C1 segment of cervical spinal cord (tissue), 14 donors: Measurements from ENCODE around the gene CCT5.
"Not testable (repeated sequence)": the region's sequence is repeated elsewhere in the genome, so short reads cannot be mapped to it uniquely, and the experiment has no call there.

Experiments used
- DNase-seq, 14 donors: peaks; one replicate each; lab custom pipeline; 2025; lab: John Stamatoyannopoulos, UW

CCT5 gene

DNA sequence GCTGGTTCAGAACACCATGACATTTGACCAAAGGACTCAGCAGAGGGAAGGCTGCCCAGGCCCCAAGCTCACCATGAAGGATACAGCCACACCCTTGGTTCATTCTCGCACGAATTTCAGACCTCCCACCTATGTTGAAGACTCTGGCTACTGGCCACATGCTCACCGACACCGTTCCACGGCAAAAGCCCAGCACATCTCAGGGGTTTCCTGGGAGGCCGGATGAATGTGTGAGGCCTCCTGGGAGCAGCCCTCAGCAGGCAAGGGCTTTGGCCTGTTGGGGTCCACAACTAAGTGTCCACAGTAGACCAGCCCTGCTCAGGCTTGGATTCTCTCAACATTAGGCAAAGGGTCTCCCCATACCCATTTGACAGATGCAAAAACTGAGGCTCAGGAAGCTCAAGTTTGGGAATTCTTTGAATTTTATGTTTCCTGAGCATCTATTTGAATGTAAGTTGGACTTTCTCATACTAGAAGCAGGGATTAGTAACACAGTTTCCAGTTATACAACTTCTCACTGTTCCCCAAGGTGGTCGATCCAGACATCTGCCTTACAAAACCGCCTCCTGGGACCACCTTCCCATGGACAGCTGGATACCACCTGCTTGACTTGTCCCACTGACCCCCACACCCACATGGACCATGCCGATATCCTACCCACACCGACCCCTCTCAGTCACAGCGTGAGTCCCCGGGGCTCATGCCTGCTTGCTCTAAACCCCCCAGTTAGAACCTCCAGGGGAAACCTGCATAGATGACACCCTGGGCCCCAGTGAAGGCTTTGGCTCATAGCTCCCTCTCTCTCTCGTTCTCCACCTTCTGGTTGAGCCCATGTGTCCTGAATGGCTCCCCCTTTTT is 27.9 kb downstream of the CCT5 start:
- no peak for DNase-seq

- no peak for DNase-seq
Observed at GRCh38 chr5:10278658-10279279, 28.7 kb downstream of the CCT5 start.

GRCh38 chr5:10279328-10279727 is 29.2 kb downstream of the CCT5 start:
- no peak for DNase-seq

DNA sequence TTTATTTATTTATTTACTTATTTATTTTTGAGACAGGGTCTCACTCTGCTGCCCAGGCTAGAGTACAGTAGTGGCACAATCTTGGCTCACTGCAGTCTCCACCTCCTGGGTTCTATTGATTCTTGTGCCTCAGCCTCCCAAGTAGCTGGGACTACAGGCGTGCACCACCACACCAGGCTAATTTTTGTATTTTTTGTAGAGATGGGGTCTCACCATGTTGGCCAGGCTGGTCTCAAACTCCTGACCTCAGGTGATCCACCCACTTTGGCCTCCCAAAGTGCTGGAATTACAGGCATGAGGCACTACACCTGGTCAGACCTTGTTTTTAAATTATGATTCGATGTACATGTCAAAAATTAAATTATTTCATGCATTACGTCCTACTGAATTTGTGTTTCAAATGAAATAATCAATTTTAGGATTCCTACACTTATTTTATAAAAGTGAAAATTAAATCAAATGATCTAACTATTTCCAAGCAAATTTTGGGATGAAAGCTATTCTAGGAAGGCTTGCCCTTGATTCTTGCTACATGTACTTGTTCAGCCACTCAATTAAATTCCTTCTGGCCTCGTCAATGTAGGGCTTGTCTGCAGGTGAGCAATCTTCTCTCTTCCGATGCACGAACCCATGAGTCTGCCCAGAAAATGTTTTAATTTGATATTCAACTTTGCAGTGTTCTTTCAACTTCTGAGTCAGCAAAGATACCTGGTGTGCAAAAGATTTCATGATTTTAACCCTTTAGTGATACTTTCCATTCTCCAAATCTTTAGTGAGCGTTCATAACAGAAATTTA is 30.0 kb downstream of the CCT5 start:
- no peak for DNase-seq

DNA sequence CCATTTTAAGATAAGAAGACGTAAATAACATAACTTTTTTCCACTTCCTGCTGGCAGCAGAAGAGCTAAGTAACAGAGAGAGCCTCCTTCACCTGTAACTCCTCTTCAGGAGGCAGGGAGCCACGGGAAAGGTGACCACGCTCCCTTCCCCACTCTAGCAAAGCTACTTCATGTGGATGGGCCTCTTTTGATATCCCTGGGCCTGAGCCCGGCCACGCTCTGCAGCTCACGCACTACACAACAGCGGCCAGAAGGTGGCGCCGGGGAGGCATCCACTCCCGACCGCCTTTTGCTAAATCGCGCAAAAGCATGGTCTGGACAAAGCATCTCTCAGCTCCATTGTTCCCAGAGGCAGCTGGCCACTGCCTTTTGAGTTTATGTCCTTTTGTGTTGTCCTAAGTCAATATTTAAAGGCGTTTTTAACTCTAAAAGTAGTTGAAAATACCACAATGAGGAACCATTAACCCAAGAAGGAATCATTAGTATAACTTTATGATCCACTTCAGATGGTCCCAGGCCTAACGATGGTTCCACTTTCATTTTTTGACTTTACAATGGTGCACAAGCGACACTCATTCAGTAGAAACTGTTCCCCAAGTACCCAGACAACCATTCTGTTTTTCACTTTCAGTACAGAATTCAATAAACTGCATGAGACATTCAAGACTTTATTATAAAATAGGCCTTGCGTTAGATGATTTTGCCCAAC is 34.0 kb downstream of the CCT5 start:
- DNase-seq = peak; percentile 3 to 82 (median 60)

GRCh38 chr5:10285362-10285761 is 35.3 kb downstream of the CCT5 start:
- not testable (repeated sequence) for DNase-seq

DNA sequence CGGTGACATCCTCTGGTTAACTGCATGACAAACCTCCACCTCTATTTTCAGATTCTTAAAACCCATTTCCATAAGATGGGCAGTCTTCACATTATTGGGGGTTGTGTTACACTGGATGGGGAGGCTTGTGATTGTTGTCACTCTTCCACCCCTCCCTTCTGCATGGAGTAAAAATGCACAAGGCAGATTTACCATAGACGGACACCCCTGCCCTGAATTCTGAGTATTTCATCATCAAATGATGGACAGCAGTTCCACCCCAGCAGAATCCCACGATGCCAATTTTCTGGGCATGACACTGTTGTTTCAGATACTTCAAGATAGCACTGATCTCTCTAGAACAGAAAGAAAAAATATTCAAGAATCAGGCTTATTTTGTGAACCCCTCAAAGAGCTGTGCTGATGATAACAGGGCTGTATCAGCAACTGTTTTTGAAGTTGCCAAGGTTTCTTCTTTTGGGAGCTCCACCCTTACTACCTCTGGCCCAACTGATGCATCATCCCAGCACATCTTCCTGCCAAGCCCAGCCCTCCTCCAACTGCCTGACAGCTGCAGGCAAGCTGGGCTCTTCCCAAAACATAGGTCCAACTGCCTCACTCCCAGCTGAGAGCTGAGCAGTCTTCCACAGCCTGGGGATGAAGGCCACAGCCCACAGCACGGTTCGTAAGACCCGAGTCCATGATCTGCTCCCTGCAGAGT is 36.2 kb downstream of the CCT5 start:
- no peak for DNase-seq

DNA sequence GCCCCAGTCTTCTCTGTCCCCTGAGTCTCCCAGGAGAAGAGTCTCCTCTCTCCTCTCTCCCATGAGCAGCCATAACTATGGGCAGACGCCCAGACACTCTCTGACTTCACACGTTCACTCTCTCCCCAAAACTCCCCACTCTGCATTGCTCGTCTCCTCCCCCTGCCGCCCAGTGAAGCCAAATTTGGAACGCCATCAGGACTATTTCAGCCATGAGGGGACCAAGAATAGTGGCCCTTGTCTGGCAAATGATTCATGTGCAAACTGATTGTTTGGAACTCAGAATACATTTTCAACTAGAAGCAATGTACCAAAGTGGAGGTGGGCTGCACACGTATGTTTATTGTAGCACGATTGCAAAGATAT is 36.8 kb downstream of the CCT5 start:
- no peak for DNase-seq

GRCh38 chr5:10288592-10289219 is 38.6 kb downstream of the CCT5 start:
- no peak for DNase-seq

DNA sequence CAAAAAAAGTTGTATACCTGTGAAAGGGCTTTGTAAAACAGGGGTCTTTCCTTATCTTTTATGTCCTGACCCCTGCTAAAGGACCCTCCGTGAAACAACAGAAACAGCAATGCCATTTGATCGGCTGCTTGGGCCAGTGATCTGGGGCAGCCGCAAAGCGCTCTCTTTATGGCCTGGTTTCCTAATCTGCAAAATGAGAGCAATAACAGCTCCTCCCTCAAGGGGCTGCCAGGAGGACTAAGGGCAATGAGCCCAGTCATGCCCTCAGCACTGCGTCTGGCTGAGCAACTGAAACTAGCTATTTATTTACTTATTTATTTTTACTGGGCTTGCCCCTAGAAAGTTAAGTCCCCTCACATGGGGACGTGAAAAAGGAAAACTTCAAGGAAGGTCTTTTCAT is 39.3 kb downstream of the CCT5 start:
- DNase-seq = peak in 1 of 14 donors; percentile 3

DNA sequence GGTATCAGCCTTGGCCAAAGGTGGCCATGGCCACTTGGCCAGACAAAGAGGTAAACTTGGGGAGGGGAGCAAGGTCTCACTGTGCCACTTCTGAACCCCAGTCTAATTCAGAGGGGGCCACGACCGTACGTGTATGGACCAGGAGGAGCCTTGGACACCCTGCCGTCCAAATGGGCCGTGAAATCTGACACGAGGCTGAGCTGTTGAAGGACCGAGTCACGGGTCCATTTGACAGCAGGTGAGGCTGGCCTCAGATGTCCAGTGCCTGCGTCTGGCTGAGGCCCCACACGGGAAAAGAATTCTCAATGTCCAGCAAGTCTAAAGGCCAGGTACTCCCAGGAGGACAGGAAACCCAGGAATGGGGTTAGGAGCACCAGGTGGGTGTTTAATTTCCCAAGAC is 39.9 kb downstream of the CCT5 start:
- DNase-seq = no peak

DNA sequence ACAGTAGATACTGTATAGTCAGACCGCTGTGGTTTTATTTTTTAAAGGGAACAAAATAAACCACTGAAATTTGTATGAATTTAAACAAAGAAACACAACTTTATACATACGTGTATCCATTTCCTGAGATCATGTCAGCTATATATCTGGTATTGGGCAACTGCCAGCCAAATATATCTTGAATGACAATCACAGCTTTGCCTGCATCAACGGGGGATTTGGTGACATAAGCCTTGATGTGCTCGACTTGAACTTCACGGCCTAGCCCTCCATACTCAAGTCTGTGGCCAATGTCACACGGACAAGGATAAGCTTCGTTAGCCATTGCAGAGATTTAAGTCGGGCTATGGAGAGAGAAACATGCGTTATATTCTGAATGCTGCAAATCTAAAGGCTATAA is 40.4 kb downstream of the CCT5 start:
- DNase-seq = no peak

DNA sequence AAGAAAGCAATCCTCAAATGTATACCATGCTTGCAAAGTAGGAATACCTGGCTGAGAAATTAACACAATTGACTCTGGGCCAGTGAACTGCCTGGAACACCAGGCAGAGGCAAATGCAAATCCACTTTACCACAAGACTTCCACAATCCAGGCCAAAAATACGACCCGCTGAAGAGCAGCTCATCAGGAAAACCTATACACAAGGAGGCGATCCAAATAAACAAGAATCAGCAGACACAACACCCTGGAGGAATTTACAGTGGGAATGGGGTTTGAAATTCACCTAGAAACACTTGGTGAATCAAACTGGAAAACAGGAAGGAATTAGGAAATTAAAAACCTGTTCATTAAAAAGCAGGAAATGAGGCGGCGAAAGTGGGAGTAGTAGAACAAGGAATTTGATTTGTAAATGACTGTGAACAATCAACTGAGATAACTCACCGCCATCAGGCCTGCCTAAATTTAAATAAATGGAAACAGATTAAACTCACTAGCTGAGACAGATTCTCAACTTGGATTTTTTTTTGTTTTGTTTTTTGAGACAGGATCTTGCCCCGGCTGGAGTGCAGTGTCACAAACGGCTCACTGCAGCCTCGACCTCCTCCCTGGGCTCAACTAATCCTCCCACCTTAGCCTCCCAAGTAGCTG is 41.7 kb downstream of the CCT5 start:
- no peak for DNase-seq

- no peak for DNase-seq
Observed at GRCh38 chr5:10293907-10294662, 44.0 kb downstream of the CCT5 start.

GRCh38 chr5:10295619-10296326 is 45.7 kb downstream of the CCT5 start:
- DNase-seq = no peak

DNA sequence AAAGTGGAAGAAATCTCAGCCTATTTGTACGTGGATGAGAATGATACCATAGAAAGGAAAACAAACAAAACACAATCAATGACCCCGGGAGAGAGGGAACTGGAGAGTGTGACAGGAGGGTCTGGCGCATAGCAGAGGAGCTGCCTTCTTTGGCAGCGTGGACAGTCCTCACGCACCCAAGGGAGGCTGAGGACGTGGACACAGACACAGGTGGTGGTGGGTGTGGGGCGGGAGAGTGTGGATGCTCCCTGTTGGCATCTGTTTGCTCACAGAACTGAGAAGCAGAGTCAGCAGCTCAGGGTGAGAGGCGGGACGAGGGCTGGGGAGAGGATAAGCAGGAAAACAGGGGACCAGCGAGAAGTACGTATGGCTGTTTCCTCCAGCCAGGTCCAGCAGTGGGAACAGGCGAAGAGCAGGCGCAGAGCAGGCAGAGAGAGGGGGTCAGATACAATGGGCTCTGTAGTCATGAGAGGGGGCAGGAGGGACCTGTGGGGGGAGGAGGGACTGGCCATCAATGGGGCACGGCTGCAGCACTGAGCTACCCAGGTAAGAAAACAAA is 47.6 kb downstream of the CCT5 start:
- DNase-seq = no peak

DNA sequence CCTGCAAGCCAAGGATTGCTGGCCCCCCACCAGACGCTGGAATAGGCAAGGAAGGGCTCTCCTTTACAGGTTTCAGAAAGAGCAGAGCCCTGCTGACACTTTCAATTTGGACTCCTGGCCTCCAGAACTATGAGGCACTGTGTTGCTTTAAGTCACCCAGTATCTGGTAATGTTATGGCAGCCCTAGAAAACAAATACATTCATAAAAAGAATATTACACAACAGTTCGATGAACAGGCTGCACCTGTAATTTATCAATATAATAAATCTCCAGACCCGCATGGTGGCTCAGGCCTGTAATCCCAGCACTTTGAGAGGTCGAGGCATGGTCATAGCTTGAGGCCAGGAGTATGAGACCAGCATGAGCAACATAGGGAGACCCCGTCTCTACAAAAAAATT is 50.2 kb downstream of the CCT5 start:
- no peak for DNase-seq

DNA sequence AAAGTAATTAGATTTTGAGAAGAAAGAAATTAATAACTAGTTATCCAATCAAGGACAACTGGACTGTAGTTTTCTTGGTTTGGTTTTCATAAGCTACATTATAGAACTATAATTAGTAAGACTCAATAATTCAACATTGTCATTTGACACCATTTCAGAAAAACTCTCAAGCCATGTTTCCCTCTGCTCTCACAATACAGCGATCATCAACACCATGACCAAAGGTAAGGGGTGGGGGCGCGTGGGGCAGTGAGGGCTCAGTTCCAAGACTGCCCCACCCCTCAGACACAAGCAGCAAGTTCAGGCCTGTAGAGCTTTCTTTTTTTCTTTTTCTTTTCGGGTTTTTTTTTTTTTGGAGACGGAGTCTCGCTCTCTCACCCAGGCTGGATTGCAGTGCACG is 51.2 kb downstream of the CCT5 start:
- DNase-seq = no peak
